ENCODE measurements around the gene TTC28.
"Not testable (repeated sequence)": the region's sequence is repeated elsewhere in the genome, so short reads cannot be mapped to it uniquely, and the experiment has no call there.

- TF ChIP-seq CTCF, POLR2A (IDR thresholded peaks at IDR 0.05): not testable (repeated sequence)
Measured at GRCh38 chr22:28678170-28678569, 1.5 kb downstream of the TTC28 start.
